C4-2B (cell line): Measurements from ENCODE around the gene TEX2.

Source experiments
- ZFX ChIP-seq: fragments of 450-650 bp; IDR thresholded peaks from 2 replicates; pipeline ENCODE4 v1.6.1; 2017
- TF ChIP-seq, protein P1 (sequence below): fragments of 450-650 bp; conservative IDR thresholded peaks from 2 replicates; pipeline ENCODE4 v1.5.1; 2017; ENCODE audit warnings: mild to moderate bottlenecking

GRCh38 chr17:64247836-64248235 is 15.2 kb downstream of the TEX2 start:
- TF ChIP-seq, protein P1, sequence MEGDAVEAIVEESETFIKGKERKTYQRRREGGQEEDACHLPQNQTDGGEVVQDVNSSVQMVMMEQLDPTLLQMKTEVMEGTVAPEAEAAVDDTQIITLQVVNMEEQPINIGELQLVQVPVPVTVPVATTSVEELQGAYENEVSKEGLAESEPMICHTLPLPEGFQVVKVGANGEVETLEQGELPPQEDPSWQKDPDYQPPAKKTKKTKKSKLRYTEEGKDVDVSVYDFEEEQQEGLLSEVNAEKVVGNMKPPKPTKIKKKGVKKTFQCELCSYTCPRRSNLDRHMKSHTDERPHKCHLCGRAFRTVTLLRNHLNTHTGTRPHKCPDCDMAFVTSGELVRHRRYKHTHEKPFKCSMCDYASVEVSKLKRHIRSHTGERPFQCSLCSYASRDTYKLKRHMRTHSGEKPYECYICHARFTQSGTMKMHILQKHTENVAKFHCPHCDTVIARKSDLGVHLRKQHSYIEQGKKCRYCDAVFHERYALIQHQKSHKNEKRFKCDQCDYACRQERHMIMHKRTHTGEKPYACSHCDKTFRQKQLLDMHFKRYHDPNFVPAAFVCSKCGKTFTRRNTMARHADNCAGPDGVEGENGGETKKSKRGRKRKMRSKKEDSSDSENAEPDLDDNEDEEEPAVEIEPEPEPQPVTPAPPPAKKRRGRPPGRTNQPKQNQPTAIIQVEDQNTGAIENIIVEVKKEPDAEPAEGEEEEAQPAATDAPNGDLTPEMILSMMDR = no peak
- no peak for TF ChIP-seq ZFX
